HFF-Myc (cell line): ENCODE data around the gene ELAVL1.

Experiments
- DNase-seq: peaks from one replicate; pipeline ENCODE4 v3.0.0-alpha.2; 2011; ENCODE audit warnings: low read depth; ENCODE audit errors: extremely low read depth
- H3K4me3 ChIP-seq: replicated peaks from 2 replicates; pipeline ENCODE4 v1.5.1; 2011; ENCODE audit warnings: low read depth, mild to moderate bottlenecking, control low read depth, low read length
- CTCF ChIP-seq: IDR thresholded peaks from 2 replicates; pipeline ENCODE4 v1.5.1; 2012; ENCODE audit warnings: mild to moderate bottlenecking, low read depth, low read length, control low read depth; ENCODE audit errors: missing control alignments

Gene ELAVL1

GRCh38 chr19:8005534-8006256, at the start of gene ELAVL1:
Gene ELAVL1 (minus strand): TSS chr19:8005641. CDS start chr19:7991815, 13,826 bp downstream.
- TF ChIP-seq CTCF = no peak
- peak within 1 kb of the TSS; percentile 83 for H3K4me3 ChIP-seq
- peak; percentile 39 for DNase-seq

GRCh38 chr19:8054169-8054568, 48.7 kb upstream of the ELAVL1 start:
- TF ChIP-seq CTCF = no peak
- no peak for DNase-seq
- no peak overlapping the region for H3K4me3 ChIP-seq

GRCh38 chr19:8052464-8052859, 47.0 kb upstream of the ELAVL1 start, which contains the start of gene CCL25:
Gene CCL25 (plus strand): TSS chr19:8052760. CDS start chr19:8053050, 290 bp downstream.
- no peak for DNase-seq
- TF ChIP-seq CTCF = no peak

GRCh38 chr19:8050274-8051096, 45.0 kb upstream of the ELAVL1 start:
- peak; percentile 61 for DNase-seq
- no peak for TF ChIP-seq CTCF
- peak overlapping the region; percentile 4; the same call in 1 of the 2 replicates for H3K4me3 ChIP-seq

More at GRCh38 chr19:8052464-8052859, 47.0 kb upstream of the ELAVL1 start, which contains the start of gene CCL25:
- no peak within 1 kb of the TSS for H3K4me3 ChIP-seq

- no peak for DNase-seq
- no peak for TF ChIP-seq CTCF
- H3K4me3 ChIP-seq = no peak overlapping the region
Measured at GRCh38 chr19:8046569-8047165, 41.2 kb upstream of the ELAVL1 start.

GRCh38 chr19:8045872-8046568, 40.6 kb upstream of the ELAVL1 start:
- TF ChIP-seq CTCF = no peak
- no peak for DNase-seq
- no peak overlapping the region for H3K4me3 ChIP-seq
